Endothelial cell of umbilical vein (primary cell): ENCODE results near the gene GLRX. TPM values are rescaled to one million over a fixed set of nuclear protein-coding genes. Genes with fewer than 3 reads are reported as not detected.

Source experiments
- BruUV-seq: library from RNA; stranded (reverse); fragments of 400-500 nt; replicated peaks from 2 replicates; lab custom pipeline; 2021; lab: Mats Ljungman, UMichigan
- CTCF ChIA-PET: fragments of 300-600, 350-600 bp; sonication (Branson Sonifier 250); formaldehyde crosslinking; loops from one replicate; lab custom pipeline; 2021; ENCODE audit warnings: antibody characterized with exemption, inconsistent platforms; lab: Charles Lee
- POLR2A ChIA-PET: fragments of 300-600, 350-600 bp; sonication (Branson Sonifier 250); formaldehyde crosslinking; loops from one replicate; lab custom pipeline; 2021; ENCODE audit warnings: antibody characterized with exemption, inconsistent platforms; lab: Charles Lee
- DNase-seq: peaks from one replicate; pipeline ENCODE4 v3.0.0-alpha.2; 2011; ENCODE audit warnings: low read depth, low spot score
- FAIRE-seq: peaks from 2 replicates; lab custom pipeline; 2011; peaks lifted over from hg19 to GRCh38; lab: Jason Lieb, UNC
- H2AFZ ChIP-seq: 2 replicates; pipeline ENCODE4 v1.6.0; 2012; ENCODE audit warnings: low read depth, low read length, control low read depth, inconsistent platforms
- H3K27ac ChIP-seq: 2 replicates; pipeline ENCODE4 v1.5.1; 2011; ENCODE audit warnings: low read depth, mild to moderate bottlenecking, control low read depth, low read length, moderate library complexity; ENCODE audit not compliant: insufficient read depth
- H3K27me3 ChIP-seq, 2 experiments: 2 replicates each; pipeline versions ENCODE4 v1.6.0 to v1.6.1; 2011; ENCODE audit warnings: low read length in 2 of 2, mixed read lengths in 1 of 2; ENCODE audit not compliant: control insufficient read depth in 2 of 2, insufficient read depth in 2 of 2
- H3K36me3 ChIP-seq, 2 experiments: 2 replicates in 1 of 2; 3 replicates in 1 of 2; pipeline ENCODE4 v1.5.1; 2011; ENCODE audit warnings: low read length in 2 of 2, mild to moderate bottlenecking in 1 of 2, moderate library complexity in 1 of 2; ENCODE audit not compliant: control insufficient read depth in 2 of 2, insufficient read depth in 2 of 2; ENCODE audit errors: extremely low read depth in 1 of 2
- H3K4me1 ChIP-seq: 3 replicates; pipeline ENCODE4 v1.5.1; 2011; ENCODE audit warnings: mild to moderate bottlenecking, low read length; ENCODE audit not compliant: control insufficient read depth, insufficient read depth; ENCODE audit errors: extremely low read depth
- H3K4me2 ChIP-seq: 2 replicates; pipeline ENCODE4 v1.6.1; 2011; ENCODE audit warnings: low read length, control low read depth, mixed read lengths; ENCODE audit not compliant: insufficient read depth
- H3K4me3 ChIP-seq, 3 experiments: fragments of 200-600 bp in 1 of 3; sonication (generic), shearing (Covaris generic) in 1 of 3; replicated peaks in 1 of 3; 2 replicates each; pipeline ENCODE4 v1.5.1; 2011 to 2016; ENCODE audit warnings: control low read depth in 3 of 3, low read length in 3 of 3, mild to moderate bottlenecking in 2 of 3, inconsistent platforms in 1 of 3, low read depth in 1 of 3, moderate library complexity in 1 of 3; ENCODE audit not compliant: insufficient read depth in 1 of 3
- H3K79me2 ChIP-seq: 2 replicates; pipeline ENCODE4 v1.6.0; 2012; ENCODE audit warnings: low read length, inconsistent platforms; ENCODE audit not compliant: control insufficient read depth, insufficient read depth
- H3K9ac ChIP-seq: replicated peaks from 2 replicates; pipeline ENCODE3; 2011; ENCODE audit warnings: low read length, control low read depth; ENCODE audit not compliant: insufficient read depth; ENCODE audit errors: extremely low read depth
- H3K9me1 ChIP-seq: replicated peaks from 3 replicates; pipeline ENCODE4 v1.6.0; 2011; ENCODE audit warnings: mild to moderate bottlenecking, low read length; ENCODE audit not compliant: control insufficient read depth, insufficient read depth; ENCODE audit errors: extremely low read depth
- H3K9me3 ChIP-seq: replicated peaks from 2 replicates; pipeline ENCODE4 v1.5.1; 2012; ENCODE audit warnings: low read length, inconsistent platforms; ENCODE audit not compliant: control insufficient read depth, insufficient read depth
- H4K20me1 ChIP-seq: replicated peaks from 2 replicates; pipeline ENCODE3; 2011; ENCODE audit warnings: mild to moderate bottlenecking, low read length; ENCODE audit not compliant: control insufficient read depth, insufficient read depth; ENCODE audit errors: extremely low read depth
- EZH2 ChIP-seq: IDR thresholded peaks from 2 replicates; pipeline ENCODE4 v1.6.1; 2012; ENCODE audit warnings: borderline replicate concordance, low read depth, mild to moderate bottlenecking, moderate library complexity, low read length, inconsistent platforms; ENCODE audit not compliant: severe bottlenecking
- FOS ChIP-seq: IDR thresholded peaks from 2 replicates; pipeline ENCODE4 v1.6.1; 2011; ENCODE audit warnings: mild to moderate bottlenecking, low read length, moderate library complexity, borderline replicate concordance; ENCODE audit not compliant: insufficient read depth
- GATA2 ChIP-seq: IDR thresholded peaks from 2 replicates; pipeline ENCODE4 v1.7.0; 2011; ENCODE audit warnings: low read depth, mild to moderate bottlenecking, moderate library complexity, mixed read lengths, low read length; ENCODE audit not compliant: insufficient read length, insufficient read depth
- JUN ChIP-seq: IDR thresholded peaks from 2 replicates; pipeline ENCODE4 v1.6.1; 2011; ENCODE audit warnings: borderline replicate concordance, low read depth; ENCODE audit not compliant: insufficient read length, insufficient read depth
- MYC ChIP-seq: IDR thresholded peaks from one replicate; pipeline ENCODE4 v1.6.1; 2011; ENCODE audit warnings: mild to moderate bottlenecking, low read depth, low read length
- POLR2A ChIP-seq: IDR thresholded peaks from 2 replicates; pipeline ENCODE4 v1.6.1; 2012; ENCODE audit warnings: low read depth, mild to moderate bottlenecking, control low read depth, low read length
- POLR2AphosphoS5 ChIP-seq: IDR thresholded peaks from 2 replicates; pipeline ENCODE4 v1.6.1; 2012; ENCODE audit warnings: low read depth, mild to moderate bottlenecking, control low read depth, low read length, moderate library complexity; ENCODE audit not compliant: insufficient read depth
- dilution Hi-C: fragments of 300-500 bp; cut with MboI; formaldehyde crosslinking; loops from one replicate; pipeline ENCODE4 v1.15.0; 2019; ENCODE audit warnings: low sequenced_read_pairs; ENCODE audit not compliant: extremely low pct_ligation_motif_present
- intact Hi-C: fragments of 100-400 bp; cut with micrococcal nuclease; formaldehyde crosslinking; loops from one replicate; pipeline ENCODE4 v1.10.0; 2022
- polyA plus RNA-seq, 4 experiments: library from polyadenylated mRNA; depleted of rRNA in 3 of 4; stranded (reverse) in 3 of 4; unstranded in 1 of 4; fragments of >200 nt; gene quantifications; 2 replicates each; pipeline versions ENCODE4 v1.2.1 to v1.2.3, GENCODE V29; 2011 to 2012; ENCODE audit warnings: missing spikeins in 1 of 4
- total RNA-seq: library from RNA; stranded (reverse); gene quantifications from 2 replicates; pipeline ENCODE4 v1.2.3, GENCODE V29; 2021
- TF ChIP-seq, protein P1 (sequence below), 2 donors: IDR thresholded peaks; 1 replicate in 1 of 2; 2 replicates in 1 of 2; pipeline ENCODE4 v1.5.1; 2011; ENCODE audit warnings: low read length in 2 of 2, mild to moderate bottlenecking in 2 of 2, moderate library complexity in 2 of 2, control low read depth in 1 of 2, inconsistent platforms in 1 of 2, low read depth in 1 of 2; ENCODE audit not compliant: insufficient read depth in 1 of 2; ENCODE audit errors: extremely low read depth in 1 of 2
- TF ChIP-seq, protein P2 (sequence below): IDR thresholded peaks from 2 replicates; pipeline ENCODE4 v1.6.1; 2011; ENCODE audit not compliant: insufficient read depth, insufficient read length

Gene GLRX
- total and polyA plus RNA-seq, 2 donors (not counting 3 experiments of a cell fraction or from before 2014, with no cell fraction given), result 14.2 to 40.3 TPM

DNA sequence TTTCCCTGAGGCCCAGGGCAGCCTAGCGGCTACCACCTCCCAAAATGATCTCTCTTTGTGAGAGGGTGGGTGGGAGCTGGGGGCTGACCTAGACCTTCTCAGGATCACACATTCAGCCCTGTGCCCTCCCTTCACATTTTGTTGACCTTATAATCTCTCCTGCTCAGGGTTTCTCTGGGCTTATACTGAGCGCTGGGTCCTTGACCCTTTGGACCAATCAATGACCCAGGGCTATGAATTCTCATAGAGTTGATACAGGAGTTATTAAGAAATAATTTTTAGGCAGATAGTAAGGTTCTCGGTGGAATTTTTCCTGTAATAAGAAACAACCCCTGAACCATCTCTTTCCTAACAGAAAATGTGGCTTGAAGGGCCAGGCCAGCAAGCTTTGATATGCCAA, 22.0 kb downstream of the GLRX start:
- POLR2A ChIA-PET, result no interaction called here
- intact Hi-C loops, result no loop called here
- no TSS peak for BruUV-seq

DNA sequence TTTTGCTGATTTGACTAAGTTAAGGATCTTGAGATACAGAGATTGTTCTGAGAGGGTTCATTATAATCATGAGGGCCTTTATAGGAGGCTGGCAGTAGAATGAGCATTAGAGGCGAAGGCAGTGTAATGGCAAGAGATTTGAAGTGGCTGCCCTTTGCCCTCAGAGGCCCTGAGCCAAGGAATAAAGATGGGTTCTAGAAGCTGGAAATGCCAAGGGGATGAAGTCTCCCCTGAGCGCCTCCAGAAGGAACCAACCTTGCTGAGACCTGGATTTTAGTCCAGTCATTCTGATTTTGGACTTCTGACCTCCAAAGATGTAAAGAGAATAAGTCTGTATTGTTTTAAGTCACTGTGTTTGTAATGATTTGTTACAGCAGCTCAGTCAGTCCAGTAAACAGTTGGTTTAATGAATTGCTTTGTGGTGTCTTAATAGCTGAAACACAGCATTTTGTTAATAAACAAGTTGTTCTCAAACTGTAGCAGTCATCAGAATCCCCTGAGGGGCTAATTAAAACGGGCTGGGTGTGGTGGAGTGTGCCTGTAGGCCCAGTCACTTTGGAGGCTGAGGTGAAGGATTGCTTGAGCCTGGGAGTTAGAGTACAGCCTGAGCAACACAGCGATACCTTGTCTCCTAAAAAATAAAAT, 23.2 kb downstream of the GLRX start:
- BruUV-seq, result no TSS peak
- dilution Hi-C loops, result no loop called here
- H3K9me3 ChIP-seq, result no peaks in the 10 kb centered on the region
- no peak for DNase-seq
- intact Hi-C loops, result no loop called here
- no peaks in the 10 kb centered on the region for H3K9me1 ChIP-seq
- H3K79me2 ChIP-seq, result no peaks in the 10 kb centered on the region
- H2AFZ ChIP-seq, result no peak overlapping the region
- TF ChIP-seq, protein P1, sequence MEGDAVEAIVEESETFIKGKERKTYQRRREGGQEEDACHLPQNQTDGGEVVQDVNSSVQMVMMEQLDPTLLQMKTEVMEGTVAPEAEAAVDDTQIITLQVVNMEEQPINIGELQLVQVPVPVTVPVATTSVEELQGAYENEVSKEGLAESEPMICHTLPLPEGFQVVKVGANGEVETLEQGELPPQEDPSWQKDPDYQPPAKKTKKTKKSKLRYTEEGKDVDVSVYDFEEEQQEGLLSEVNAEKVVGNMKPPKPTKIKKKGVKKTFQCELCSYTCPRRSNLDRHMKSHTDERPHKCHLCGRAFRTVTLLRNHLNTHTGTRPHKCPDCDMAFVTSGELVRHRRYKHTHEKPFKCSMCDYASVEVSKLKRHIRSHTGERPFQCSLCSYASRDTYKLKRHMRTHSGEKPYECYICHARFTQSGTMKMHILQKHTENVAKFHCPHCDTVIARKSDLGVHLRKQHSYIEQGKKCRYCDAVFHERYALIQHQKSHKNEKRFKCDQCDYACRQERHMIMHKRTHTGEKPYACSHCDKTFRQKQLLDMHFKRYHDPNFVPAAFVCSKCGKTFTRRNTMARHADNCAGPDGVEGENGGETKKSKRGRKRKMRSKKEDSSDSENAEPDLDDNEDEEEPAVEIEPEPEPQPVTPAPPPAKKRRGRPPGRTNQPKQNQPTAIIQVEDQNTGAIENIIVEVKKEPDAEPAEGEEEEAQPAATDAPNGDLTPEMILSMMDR (IDR thresholded peaks at IDR 0.05; ENCODE audit: extremely low read depth in 1 of 2, insufficient read depth in 1 of 2, low read depth in 1 of 2, low read length in 2 of 2), result no peak
- TF ChIP-seq GATA2 (no peak), EZH2 (no peak), MYC (no peak), FOS (no peak), POLR2AphosphoS5 (no peak), JUN (no peak), POLR2A (no peak)
- TF ChIP-seq, protein P2, sequence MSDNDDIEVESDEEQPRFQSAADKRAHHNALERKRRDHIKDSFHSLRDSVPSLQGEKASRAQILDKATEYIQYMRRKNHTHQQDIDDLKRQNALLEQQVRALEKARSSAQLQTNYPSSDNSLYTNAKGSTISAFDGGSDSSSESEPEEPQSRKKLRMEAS, result no peak
- ChIA-PET CTCF (interaction anchor here (1.8 kb wide), 1 partner anchor 18 kb away, joined by 7 read pairs; no protein-coding TSS in a partner anchor), POLR2A (no interaction called here)
- no peaks in the 10 kb centered on the region for H3K4me1 ChIP-seq
- no peaks in the 10 kb centered on the region for H3K36me3 ChIP-seq
- no peak overlapping the region for H3K4me3 ChIP-seq
- no peak overlapping the region for H3K27ac ChIP-seq
- peak; percentile 40 for FAIRE-seq
- no peak overlapping the region for H3K9ac ChIP-seq
- H4K20me1 ChIP-seq, result no peaks in the 10 kb centered on the region
- no peak overlapping the region for H3K4me2 ChIP-seq
- H3K27me3 ChIP-seq, result no peaks in the 10 kb centered on the region

More for the DNA sequence above, 22.0 kb downstream of the GLRX start:
- H4K20me1 ChIP-seq, result no peaks in the 10 kb centered on the region
- FAIRE-seq, result no peak
- H3K4me2 ChIP-seq, result no peak overlapping the region
- no peaks in the 10 kb centered on the region for H3K79me2 ChIP-seq
- no peaks in the 10 kb centered on the region for H3K4me1 ChIP-seq
- dilution Hi-C loops, result no loop called here
- no peaks in the 10 kb centered on the region for H3K9me1 ChIP-seq
- H3K9me3 ChIP-seq, result no peaks in the 10 kb centered on the region
- no peaks in the 10 kb centered on the region for H3K27me3 ChIP-seq
- H3K4me3 ChIP-seq, result no peak overlapping the region
- CTCF ChIA-PET, result no interaction called here
- H3K36me3 ChIP-seq, result no peaks in the 10 kb centered on the region
- H3K9ac ChIP-seq, result no peak overlapping the region
- DNase-seq, result no peak
- TF ChIP-seq MYC, result no peak
- no peak overlapping the region for H3K27ac ChIP-seq
- no peak overlapping the region for H2AFZ ChIP-seq
